Measurements from ENCODE around the gene ABR. TPM values are rescaled to one million over a fixed set of nuclear protein-coding genes. Genes with fewer than 3 reads are reported as not detected.
"Not testable (repeated sequence)": the region's sequence is repeated elsewhere in the genome, so short reads cannot be mapped to it uniquely, and the experiment has no call there.

Gene ABR
- total RNA-seq, 6 experiments from 2014 or later: 7.4 to 21.5 (median 11.3) TPM

- intact Hi-C loops (cut with DNase I): no loop called here
These were observed 21.4 kb upstream of the ABR start for GRCh38 chr17:1201132-1201702.

GRCh38 chr17:1199271-1199743, 19.5 kb upstream of the ABR start:
- ATAC-seq; H3K4me3 ChIP-seq; DNase-seq; H3K27me3 ChIP-seq; H3K9me3 ChIP-seq; H3K27ac ChIP-seq; H3K36me3 ChIP-seq; intact Hi-C loops (cut with DNase I); H3K4me1 ChIP-seq: not testable (repeated sequence)
- WGBS (ENCODE audit: insufficient coverage, low coverage, low lambda C conversion rate, missing lambda C conversion rate): 60% methylated on average over 10 of the region's 10 CpGs

More at GRCh38 chr17:1201132-1201702, 21.4 kb upstream of the ABR start:
- no peak overlapping the region for H3K27ac ChIP-seq
- peak; percentile 4 to 24 (median 12) for ATAC-seq
- no peak overlapping the region for H3K4me3 ChIP-seq
- H3K4me1 ChIP-seq: no peaks in the 10 kb centered on the region
- WGBS (ENCODE audit: insufficient coverage, low coverage, low lambda C conversion rate, missing lambda C conversion rate): 67% methylated on average over 17 of the region's 25 CpGs
- H3K9me3 ChIP-seq: no peaks in the 10 kb centered on the region
- H3K36me3 ChIP-seq: no peaks in the 10 kb centered on the region
- no peaks in the 10 kb centered on the region for H3K27me3 ChIP-seq
- TF ChIP-seq POLR2A (IDR thresholded peaks at IDR 0.05): no peak
- TF ChIP-seq, protein P1, sequence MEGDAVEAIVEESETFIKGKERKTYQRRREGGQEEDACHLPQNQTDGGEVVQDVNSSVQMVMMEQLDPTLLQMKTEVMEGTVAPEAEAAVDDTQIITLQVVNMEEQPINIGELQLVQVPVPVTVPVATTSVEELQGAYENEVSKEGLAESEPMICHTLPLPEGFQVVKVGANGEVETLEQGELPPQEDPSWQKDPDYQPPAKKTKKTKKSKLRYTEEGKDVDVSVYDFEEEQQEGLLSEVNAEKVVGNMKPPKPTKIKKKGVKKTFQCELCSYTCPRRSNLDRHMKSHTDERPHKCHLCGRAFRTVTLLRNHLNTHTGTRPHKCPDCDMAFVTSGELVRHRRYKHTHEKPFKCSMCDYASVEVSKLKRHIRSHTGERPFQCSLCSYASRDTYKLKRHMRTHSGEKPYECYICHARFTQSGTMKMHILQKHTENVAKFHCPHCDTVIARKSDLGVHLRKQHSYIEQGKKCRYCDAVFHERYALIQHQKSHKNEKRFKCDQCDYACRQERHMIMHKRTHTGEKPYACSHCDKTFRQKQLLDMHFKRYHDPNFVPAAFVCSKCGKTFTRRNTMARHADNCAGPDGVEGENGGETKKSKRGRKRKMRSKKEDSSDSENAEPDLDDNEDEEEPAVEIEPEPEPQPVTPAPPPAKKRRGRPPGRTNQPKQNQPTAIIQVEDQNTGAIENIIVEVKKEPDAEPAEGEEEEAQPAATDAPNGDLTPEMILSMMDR (IDR thresholded peaks at IDR 0.05): no peak
- DNase-seq: no peak

DNA sequence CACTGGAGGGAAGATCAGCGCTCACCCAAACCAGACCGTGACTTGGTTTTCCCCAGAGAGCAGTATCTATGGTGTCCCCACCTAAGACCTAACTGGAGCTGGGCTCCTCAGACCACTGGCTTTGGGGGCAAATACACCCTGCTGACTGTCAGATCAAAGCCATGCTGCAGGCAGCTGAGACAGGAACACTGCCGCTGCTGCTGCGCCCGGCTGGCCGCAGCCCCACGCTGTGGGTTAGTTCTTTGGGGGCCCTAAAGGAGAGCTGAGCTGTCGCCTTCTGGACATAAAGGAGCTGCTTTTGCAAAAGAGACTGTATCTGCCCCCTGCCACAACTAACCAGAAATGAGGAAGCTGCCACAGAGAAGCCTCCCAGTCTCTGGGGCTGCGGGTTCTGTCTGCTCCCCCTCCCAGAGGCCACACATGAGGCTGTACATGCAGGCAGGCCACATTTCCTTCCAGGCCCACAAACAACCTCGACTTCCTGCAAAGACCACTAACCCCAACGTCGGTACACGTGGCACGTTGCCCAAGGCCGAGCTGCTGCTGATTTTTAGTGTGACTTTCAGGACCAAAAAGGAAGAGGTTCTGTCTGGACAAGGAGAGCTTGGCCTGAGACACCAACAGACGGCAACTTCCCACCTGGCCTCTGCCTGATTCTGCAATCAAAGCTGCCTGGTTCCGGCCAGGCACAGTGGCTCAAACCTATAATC, 18.2 kb upstream of the ABR start:
- TF ChIP-seq, protein P1 (IDR thresholded peaks at IDR 0.05): no peak
- no peak for TF ChIP-seq POLR2A (IDR thresholded peaks at IDR 0.05)
- H3K27ac ChIP-seq: peak overlapping the region; percentile 48 to 79 (median 67)
- H3K4me3 ChIP-seq: no peak overlapping the region
- DNase-seq: peak; percentile 74 to 88 (median 86)
- 8% methylated on average over 7 of the region's 17 CpGs for WGBS (ENCODE audit: insufficient coverage, low coverage, low lambda C conversion rate, missing lambda C conversion rate)
- peak; percentile 72 to 79 (median 77) for ATAC-seq
- no peaks in the 10 kb centered on the region for H3K9me3 ChIP-seq
- intact Hi-C loops (cut with DNase I): no loop called here
- no peaks in the 10 kb centered on the region for H3K4me1 ChIP-seq
- H3K27me3 ChIP-seq: no peaks in the 10 kb centered on the region
- no peaks in the 10 kb centered on the region for H3K36me3 ChIP-seq

- intact Hi-C loops (cut with DNase I): no loop called here
- no peak overlapping the region for H3K4me3 ChIP-seq
These were observed 17.6 kb upstream of the ABR start for GRCh38 chr17:1197379-1197778.

More at GRCh38 chr17:1197379-1197778, 17.6 kb upstream of the ABR start:
- no peaks in the 10 kb centered on the region for H3K27me3 ChIP-seq
- ATAC-seq (peak; percentile 31 to 48 (median 40)), DNase-seq (no peak)
- WGBS (ENCODE audit: insufficient coverage, low coverage, low lambda C conversion rate, missing lambda C conversion rate): 36% methylated on average over 2 of the region's 3 CpGs
- TF ChIP-seq, protein P1 (IDR thresholded peaks at IDR 0.05): no peak
- TF ChIP-seq POLR2A (IDR thresholded peaks at IDR 0.05): no peak
- H3K27ac ChIP-seq: peak overlapping the region in 2 of 3 donors; percentile 67 to 79
- no peaks in the 10 kb centered on the region for H3K36me3 ChIP-seq
- no peaks in the 10 kb centered on the region for H3K4me1 ChIP-seq
- no peaks in the 10 kb centered on the region for H3K9me3 ChIP-seq

All from right lobe of liver (tissue), 6 donors.